Myocyte (in vitro differentiated cells): ENCODE results near the gene CHD9. TPM values are rescaled to one million over a fixed set of nuclear protein-coding genes. Genes with fewer than 3 reads are reported as not detected.
A peak's percentile ranks its signal among the peaks of the same experiment; 100 is the strongest.
"Not testable (repeated sequence)": the region's sequence is repeated elsewhere in the genome, so short reads cannot be mapped to it uniquely, and the experiment has no call there.

Experiments
- DNase-seq: peaks from one replicate; pipeline ENCODE4 v3.0.0-alpha.2; 2012; ENCODE audit warnings: low read depth
- polyA plus RNA-seq: library from polyadenylated mRNA; unstranded; fragments of >200 nt; gene quantifications from one replicate; pipeline ENCODE4 v1.2.1, GENCODE V29; 2012; ENCODE audit warnings: missing spikeins
- total RNA-seq: library from RNA; depleted of rRNA; stranded (reverse); fragments of >200 nt; gene quantifications from 2 replicates; pipeline ENCODE4 v1.2.3, GENCODE V29; 2014

CHD9 gene
- 35.2 and 42.1 TPM in 2 replicates for total RNA-seq
- polyA plus RNA-seq = 10.0 TPM

DNA sequence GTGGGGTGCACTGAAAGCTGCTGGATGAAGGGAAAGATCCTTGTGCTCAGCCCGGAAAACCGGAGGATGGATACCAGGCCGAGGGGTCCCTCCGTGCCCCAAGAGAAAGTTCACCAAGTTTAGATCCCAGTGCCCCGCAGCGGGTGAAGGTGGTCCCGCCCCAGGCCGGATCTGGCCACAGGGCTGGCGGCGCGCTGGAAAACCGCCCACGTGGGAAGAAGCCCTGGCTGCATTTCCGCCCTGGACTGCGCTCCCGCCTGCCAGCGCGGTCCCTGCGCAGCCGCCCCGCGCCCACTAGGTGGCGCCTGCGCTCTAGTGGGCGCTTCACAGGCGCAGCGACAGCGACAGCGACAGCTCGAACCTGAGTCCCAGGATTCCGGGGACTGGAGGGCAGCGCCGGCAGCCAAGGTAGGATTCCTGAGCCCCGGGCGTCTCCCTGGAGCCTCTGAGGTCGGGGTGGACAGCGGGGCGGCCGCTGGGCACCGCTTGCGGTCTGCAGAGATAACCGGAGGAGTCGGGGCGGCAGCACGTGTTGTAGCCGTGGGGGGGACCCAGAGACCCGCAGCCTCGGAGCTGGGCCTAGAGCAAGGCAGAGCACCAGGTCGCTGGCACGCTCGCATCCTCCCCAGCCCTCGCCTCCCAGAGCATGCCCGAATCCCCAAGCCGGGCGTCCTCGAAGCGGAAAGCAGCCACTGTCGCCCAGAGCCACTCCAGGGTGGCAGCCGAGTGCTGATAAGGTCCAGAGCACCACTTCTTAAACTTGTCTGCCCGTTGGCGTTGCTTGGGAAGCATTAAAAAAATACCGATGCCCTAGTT lies at the start of gene CHD9:
CHD9 (plus strand) TSS at position 322 of the 816 bp plus-strand sequence. CDS start 101,099 bp downstream, outside the sequence.
- peak; percentile 89 for DNase-seq

DNA sequence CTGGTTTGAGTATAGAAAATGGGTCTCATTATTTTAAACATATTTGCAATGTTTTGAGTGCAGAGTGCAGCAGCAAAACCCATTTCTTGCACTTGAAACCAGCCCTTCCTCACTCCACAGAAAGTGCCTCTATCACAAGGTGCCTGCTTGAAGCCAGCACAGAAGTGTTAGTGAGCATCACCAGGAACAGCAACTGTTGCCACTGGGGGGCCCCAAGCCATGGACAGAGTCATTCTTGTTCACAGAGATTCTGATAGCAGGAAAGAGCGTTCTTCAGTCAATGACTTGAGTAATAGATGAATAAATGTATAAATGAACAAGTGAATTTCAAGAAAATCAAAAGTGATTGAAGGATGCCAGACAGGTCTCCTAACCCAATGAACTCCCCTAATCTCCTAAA lies 47.7 kb upstream of the CHD9 start:
- DNase-seq = no peak

DNA sequence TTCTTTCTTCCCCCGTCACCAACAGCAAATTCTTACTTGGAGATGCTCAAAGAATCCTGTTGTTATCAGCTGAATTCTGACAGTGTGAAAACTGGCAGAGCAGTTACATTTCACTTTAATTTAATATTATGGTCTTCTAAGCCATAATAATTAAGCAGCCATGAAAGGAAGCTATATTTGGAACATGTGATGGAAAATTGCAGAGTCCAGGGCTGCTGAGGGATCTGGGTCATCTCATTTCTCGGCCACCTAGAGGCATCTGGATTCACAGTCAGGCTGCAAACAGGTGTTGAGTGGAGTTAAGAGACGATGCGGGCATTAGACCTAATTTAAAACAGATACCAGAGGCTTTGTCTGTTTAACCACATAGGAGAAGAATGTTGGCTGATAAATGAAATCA lies 40.5 kb upstream of the CHD9 start:
- no peak for DNase-seq

DNA sequence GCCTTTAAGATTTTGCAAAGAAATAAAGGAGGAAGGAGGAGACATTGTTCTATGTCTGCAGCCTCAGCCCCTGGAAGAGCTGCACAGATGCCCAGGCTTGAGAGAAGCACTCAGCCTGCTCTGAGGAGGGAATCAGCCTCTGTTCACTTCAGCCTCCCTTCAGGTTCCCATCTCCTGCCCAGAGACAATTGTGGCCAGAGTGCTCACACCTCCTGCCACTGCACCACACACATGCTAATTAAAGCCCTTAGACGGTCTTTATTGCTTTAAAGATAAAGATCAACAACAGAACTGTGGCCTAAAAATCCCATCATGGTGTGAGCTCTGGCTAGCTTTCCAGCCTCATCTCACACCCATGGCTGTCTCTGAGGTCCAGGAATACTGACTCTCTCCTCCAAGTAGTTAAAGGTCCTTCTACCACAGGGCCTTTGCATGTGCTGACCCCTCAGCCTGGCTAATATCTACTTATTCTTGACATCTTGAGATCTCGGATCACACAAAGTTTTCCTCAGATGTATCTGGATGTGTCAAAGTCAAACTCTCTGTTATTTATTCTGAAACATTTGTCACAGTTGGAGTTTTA lies 35.9 kb upstream of the CHD9 start:
- no peak for DNase-seq

DNA sequence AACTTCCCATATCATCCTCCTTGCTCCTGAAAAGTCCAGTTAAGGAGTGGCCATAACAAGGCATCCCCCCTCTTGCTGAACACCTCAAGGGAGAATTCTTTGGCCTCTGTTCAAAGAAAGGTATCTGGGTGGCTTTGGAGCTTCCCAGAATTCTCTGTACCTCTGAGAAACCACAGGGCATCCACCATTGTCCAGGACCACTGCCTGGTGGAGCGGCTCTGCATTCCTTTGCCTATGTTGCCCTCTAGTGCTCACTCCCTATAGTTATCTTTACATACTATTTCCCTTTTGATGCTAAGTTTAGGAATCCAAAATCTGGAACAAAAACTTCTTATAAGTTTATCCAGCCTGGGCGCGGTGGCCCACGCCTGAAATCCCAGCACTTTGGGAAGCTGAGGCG lies 32.4 kb upstream of the CHD9 start:
- peak; percentile 56 for DNase-seq

DNA sequence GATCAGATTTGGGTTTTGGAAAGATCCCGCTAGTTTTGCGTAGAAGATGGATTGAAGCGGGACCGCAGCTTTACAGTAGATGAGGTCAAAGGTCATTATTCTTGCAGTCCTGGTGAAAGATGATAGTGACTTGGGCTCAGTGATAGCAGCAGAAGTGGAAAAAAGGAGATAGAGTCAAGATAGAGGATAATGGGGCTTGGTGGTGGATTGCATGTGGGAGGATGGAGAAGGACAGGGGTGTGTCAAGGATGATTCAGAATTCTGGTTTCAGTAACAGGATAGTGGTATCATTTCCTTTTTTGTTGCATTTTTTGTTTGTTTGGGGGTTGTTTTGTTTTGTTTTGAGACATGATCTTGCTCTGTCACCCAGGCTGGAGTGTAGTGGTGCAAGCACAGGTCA lies 30.7 kb upstream of the CHD9 start:
- no peak for DNase-seq

GRCh38 chr16:53029971-53030370 lies 24.8 kb upstream of the CHD9 start:
- no peak for DNase-seq

DNA sequence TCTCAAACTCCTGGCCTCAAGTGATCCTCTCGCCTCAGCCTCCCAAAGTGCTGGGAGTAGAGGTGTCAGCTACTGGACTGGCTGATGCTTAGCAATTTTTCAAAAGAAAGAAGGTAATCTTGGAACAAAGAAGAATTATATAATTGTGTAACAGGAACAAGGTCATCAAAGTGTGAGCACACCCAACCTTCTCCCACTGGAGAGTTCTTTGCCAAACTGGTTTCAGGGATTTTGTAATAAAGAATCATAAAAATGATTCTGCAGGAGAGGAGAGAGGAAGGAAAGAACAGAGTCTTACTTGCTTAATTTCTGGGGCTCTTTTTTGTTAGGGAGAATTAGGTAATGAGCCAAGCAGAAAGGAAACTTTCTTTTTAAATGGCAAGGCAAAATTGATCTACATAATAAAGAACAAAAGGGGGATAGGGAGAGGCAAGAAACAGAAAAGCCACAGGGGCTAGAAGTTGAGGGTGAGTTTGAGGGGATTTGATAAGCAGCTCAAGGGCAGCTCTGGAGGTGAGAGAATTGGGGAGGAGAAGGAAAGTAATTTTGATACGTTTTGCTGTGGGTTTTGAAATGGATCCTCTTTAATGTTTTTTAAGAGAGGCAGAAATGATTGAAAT lies 23.4 kb upstream of the CHD9 start:
- DNase-seq = no peak

DNA sequence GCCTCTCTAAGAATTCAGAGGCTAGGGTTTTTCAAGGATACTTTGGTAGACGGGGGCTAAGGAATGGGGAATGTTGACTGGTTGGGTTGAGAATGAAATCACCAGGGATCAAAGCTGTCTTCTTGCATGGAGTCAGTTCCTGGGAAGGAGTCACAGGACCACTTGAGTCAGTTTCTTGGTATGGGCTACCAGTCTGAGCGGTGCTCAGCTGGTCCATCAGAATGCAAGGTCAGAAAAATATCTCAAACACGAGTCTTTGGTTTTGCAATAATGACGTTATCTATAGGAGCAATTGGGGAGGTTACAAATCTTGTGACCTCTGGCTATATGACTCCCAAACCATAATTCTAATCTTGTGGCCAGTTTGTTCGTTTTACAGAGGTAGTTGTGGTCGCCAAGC lies 20.5 kb upstream of the CHD9 start:
- no peak for DNase-seq

DNA sequence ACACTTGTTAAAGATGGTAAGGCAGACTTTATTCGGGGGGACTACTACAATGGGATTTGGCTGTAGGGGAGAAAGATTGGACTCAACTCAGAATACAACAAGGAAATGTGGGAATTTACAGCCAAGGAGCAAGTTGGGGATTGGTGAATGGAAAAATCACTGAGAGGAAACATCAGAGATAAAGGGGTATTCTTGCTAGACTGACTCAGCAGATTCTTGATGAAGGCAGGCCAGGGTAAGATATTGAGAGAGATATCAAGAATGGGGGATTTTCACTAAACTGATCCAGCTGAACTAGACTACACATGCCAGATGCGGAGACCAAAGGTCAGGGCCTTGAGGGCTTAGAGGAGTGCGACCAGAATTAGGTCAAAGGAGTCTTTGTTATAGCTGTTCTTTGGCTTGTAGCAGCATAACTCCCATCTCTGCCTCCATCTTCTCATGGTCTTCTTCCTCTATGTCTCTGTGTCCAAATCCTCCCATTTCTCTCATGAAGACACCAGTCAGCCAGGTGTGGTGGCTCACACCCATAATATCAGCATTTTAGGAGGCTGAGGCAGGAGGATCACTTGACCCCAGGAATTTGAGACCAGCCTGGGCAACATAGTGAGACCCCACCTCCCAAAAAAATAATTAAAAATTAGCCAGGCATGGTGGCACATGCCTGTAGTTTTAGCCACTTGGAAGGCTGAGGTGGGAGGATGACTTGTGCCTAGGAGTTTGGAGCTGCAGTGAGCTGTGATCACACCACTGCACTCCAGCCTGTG lies 19.4 kb upstream of the CHD9 start:
- no peak for DNase-seq

DNA sequence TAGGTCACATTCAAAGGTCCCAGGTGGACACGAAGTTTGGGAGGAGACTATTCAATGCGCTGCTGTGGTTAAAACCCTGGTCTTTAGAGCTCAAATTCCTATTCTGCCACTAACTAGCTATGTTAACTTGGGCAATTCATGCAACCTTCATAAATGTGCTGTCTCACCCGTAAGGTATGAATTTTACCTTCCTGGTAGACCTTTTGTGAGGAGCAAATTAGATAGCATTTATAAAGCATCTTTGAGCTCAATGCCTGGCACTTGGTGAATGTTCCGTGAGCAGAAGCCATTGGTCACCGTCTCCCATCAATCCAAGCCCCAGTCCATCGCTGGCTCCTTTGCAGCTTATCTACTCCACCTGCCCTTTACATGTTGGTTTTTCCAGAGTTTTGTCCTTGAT lies 18.7 kb upstream of the CHD9 start:
- no peak for DNase-seq

DNA sequence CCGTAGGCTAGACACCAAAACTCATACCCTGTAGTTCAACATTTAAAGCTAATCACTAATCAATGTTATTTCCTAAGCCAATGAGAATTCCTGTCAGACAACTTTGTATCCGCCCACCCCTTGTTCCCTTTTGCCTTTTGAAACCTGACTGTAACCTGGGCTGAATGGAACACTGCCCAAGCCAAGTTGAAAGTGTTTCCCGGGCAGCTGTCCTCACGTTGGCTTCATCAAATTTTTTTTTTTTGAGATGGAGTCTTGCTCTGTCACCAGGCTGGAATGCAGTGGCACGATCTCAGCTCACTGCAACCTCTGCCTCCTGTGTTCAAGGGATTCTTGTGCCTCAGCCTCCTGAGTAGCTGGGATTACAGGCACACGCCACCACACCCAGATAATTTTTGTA lies 18.1 kb upstream of the CHD9 start:
- peak; percentile 59 for DNase-seq

DNA sequence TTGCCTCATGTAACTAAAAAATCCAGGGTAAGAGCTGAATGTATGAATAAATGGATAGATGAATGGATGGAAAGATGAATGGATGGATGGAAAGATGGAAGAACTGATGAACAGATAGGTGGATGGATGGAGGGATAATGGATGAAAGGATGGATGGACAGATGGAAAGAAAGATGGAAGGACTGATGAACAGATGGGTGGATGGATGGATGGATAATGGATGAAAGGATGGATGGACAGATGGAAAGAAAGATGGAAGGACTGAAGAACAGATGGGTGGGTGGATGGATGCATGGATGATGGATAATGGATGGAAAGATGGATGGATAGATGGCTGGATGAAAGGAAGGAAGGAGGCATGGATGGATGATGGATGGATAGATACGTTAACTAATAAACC lies 14.0 kb upstream of the CHD9 start:
- DNase-seq = no peak

DNA sequence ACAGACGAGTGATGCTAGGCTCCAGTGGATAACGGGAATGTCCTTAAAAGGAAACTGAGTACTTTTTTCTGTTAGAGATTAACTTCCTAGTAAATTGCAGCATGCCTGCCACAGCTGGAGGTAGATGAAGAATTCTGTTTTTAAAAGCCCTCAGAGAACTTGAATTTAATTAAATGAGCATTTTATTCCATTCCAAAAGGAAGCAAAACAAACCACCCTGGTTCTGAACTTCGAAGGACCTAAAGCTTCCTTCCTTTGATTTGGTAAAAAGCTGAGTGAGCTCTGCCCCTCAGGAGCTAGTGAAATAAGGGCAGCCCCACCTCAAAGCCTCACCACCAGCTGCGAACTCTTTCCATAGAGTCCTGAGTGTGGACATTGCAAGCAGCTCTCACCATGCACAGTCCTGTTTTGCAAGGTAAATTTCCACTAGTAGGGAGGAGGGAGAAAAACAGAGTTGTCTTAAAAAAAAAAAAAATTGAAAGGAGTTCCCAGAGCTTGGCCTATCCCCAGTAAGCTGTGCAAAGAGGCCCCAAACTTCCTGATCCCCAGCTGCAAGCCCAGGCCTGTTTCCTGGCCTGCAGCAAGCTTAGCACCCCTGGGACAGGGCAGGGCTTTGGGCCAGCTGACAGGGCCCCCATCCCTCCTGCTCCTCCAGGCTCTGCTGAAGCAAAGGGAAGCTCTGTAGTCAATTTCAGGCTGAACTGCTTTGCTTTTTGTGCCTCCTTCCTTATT lies 13.3 kb upstream of the CHD9 start:
- peak; percentile 69 for DNase-seq

DNA sequence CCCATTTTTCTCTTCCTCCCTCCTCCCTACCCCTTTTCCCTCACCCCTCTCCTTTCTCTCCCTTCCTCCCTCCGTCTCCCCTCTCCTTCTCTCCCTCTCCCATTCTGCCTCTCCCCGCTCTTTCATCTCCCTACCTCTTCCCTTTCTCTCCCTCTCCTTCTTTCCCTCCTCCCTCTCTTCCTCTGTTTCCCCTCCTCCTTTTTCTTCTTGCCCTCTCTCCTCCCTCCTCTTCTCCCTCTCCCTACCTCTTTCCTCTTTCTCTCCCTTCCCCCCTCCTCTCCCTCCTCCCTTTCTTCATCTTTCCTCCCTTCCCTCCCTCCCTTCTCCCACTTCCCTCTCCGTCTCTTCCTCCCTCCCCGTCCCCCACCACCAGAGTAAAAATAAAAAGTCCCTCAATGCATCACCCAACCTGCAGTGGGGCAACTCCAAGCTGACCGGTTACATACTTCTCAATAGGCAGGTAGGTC lies 12.5 kb upstream of the CHD9 start:
- DNase-seq = no peak

DNA sequence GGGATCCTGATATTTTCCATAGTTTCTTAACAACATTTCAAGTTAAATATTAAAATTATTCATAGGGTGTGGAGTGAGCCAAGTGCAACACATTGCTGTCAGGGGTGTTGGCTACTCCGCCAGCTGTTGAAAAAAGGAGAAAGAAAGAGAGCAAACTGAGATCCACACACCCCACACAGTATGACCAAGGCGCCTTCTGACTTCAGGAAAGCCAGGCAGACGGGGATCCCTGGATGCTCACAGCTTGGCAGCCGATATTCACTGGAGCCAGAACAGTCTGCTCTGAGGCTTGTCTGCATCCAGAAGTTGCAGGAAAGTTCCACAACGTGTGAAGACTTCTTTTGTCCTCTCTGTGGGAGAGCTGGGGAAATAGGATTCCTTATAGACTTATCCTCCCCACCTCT lies 11.4 kb upstream of the CHD9 start:
- no peak for DNase-seq

DNA sequence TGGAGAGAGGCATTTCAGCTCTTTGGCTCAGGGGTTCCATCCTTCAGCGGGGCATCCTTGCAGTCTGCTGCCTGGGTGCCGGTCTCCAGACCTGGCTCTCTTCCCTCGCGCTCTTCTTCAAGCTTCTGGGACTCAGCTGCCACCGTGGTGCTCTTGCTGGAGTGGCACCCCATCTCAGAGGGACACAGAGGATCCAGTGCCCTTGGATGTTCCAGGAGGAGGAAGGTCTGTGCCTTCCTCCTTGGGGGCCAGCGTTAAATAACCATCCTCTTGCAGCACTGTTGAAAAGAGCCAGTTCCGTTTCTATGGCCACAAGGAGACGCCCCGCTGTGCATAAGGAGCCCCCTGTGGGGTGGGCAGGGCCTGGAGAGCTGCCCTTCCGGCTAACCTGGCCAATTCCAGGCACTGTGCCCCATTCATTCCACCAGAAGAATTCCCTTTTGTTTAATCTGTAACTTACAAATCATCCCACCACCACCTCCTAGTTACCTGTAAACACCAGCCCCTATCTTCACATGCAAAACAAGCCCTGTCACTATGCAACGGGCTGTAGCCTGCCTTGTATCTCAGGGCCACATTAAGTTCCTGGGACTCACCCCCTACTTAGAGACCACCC lies 10.7 kb upstream of the CHD9 start:
- no peak for DNase-seq

DNA sequence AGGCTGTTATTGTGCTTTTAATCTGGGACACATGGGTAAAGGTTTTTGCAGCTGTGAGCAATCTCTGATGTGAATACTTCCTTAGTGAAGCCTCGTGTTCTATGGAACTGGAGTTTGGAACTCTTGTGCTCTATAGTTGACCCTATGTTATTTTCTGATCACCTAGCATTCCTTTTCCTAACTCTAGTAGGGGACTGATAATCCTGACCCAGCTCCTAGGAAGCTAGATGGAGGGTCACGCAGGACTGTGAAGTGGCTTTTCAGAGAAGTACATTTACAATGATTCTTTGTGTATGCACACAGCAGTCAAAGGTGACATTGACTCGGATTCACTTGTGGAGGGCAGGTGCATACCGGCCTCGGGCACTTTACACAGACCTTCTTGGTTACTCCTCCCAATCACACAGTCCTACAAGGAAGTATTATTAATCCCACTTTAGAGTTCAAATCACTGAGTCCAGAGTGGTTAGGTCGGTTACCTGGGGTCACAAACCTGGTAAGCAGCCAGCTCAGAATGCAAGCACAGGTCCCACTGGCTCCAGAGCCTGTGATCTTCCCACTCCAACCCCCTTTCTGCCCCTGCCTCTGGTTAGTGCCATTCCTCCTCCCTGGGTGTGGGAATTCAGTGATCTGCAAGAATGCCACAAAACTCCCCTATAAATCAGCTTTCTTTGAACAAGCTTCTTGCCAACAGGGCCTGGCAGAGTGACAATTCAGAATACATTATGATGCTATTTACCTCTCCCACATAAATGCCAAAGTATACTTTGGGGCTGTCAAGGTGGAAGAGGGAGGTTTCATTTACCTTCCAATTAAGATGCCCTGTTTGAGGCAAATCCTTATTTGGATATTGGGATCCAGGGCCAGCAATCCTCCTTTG lies 9.2 kb upstream of the CHD9 start:
- no peak for DNase-seq

- not testable (repeated sequence) for DNase-seq
These were observed 7.3 kb upstream of the CHD9 start for GRCh38 chr16:53047515-53047914.
